CD4-positive, alpha-beta T cell (primary cell): ENCODE measurements around the gene HIC1. TPM values are rescaled to one million over a fixed set of nuclear protein-coding genes. Genes with fewer than 3 reads are reported as not detected.

Source experiments
- ATAC-seq: fragments of 200-7000 bp; cut with Tn5 transposase; one replicate; pipeline ENCODE4 v1.10.0; 2022; ENCODE audit warnings: mild to moderate bottlenecking; ENCODE audit not compliant: poor library complexity
- CTCF ChIA-PET: fragments of 350-600 bp; sonication (Branson Sonifier 250); formaldehyde crosslinking; loops from one replicate; lab custom pipeline; 2021; ENCODE audit warnings: antibody characterized with exemption, inconsistent platforms; lab: Charles Lee
- POLR2A ChIA-PET: fragments of 350-600 bp; sonication (Branson Sonifier 250); formaldehyde crosslinking; loops from one replicate; lab custom pipeline; 2021; ENCODE audit warnings: antibody characterized with exemption, inconsistent platforms; lab: Charles Lee
- DNase-seq, 14 experiments: peaks; one replicate each; pipeline ENCODE4 v3.0.0-alpha.2; 2013 to 2020; ENCODE audit warnings: mixed read lengths in 2 of 14
- H3K27ac ChIP-seq, 2 donors: one replicate each; pipeline versions ENCODE4 v1.5.1 to v1.7.0; 2013; ENCODE audit warnings: low read length in 2 of 2, low read depth in 1 of 2, mild to moderate bottlenecking in 1 of 2
- H3K27me3 ChIP-seq, 2 experiments: 1 replicate in 1 of 2; 2 replicates in 1 of 2; pipeline versions ENCODE4 v1.6.1 to v1.7.0; 2013; ENCODE audit warnings: low read length in 2 of 2, control low read depth in 1 of 2, mild to moderate bottlenecking in 1 of 2, moderate library complexity in 1 of 2; ENCODE audit not compliant: insufficient read depth in 2 of 2, control insufficient read depth in 1 of 2
- H3K36me3 ChIP-seq: one replicate; pipeline ENCODE4 v1.6.1; 2013; ENCODE audit warnings: low read length, control low read depth; ENCODE audit not compliant: insufficient read depth
- H3K4me1 ChIP-seq: one replicate; pipeline ENCODE4 v1.6.1; 2013; ENCODE audit warnings: low read length, control low read depth; ENCODE audit not compliant: insufficient read depth
- H3K4me3 ChIP-seq: one replicate; pipeline ENCODE4 v1.5.1; 2013; ENCODE audit warnings: mild to moderate bottlenecking, low read length, moderate library complexity
- H3K9me3 ChIP-seq, 2 experiments: 1 replicate in 1 of 2; 2 replicates in 1 of 2; pipeline versions ENCODE4 v1.6.1 to v1.7.0; 2013; ENCODE audit warnings: low read length in 2 of 2, mild to moderate bottlenecking in 2 of 2, control low read depth in 1 of 2, moderate library complexity in 1 of 2; ENCODE audit not compliant: control insufficient read depth in 1 of 2, insufficient read depth in 1 of 2
- H3K27ac Mint-ChIP-seq: one replicate; pipeline ENCODE4 v1.8.0; 2020; ENCODE audit warnings: mixed read lengths
- H3K27me3 Mint-ChIP-seq: one replicate; pipeline ENCODE4 v1.8.0; 2021; ENCODE audit warnings: mixed read lengths
- H3K36me3 Mint-ChIP-seq: one replicate; pipeline ENCODE4 v1.8.0; 2021; ENCODE audit warnings: low read depth, mixed read lengths
- H3K4me1 Mint-ChIP-seq: one replicate; pipeline ENCODE4 v1.8.0; 2021; ENCODE audit warnings: low read depth, mixed read lengths
- H3K4me3 Mint-ChIP-seq: one replicate; pipeline ENCODE4 v1.8.0; 2020; ENCODE audit warnings: mild to moderate bottlenecking, mixed read lengths
- H3K9me3 Mint-ChIP-seq: one replicate; pipeline ENCODE4 v1.8.0; 2020; ENCODE audit warnings: mixed read lengths
- intact Hi-C, 2 experiments: fragments of 100-400 bp; cut with DNase I in 1 of 2; cut with micrococcal nuclease in 1 of 2; formaldehyde crosslinking; loops; one replicate each; pipeline versions ENCODE4 v1.15.1 to v1.9.0; 2023 to 2025; cut with DNase I, micrococcal nuclease
- total RNA-seq, 174 experiments: library from RNA in 2 of 174; stranded (reverse) in 2 of 174; gene quantifications; one replicate each; pipeline ENCODE4 v1.2.3 and lab custom pipeline; 2021 to 2026
- TF ChIP-seq, protein P1 (sequence below): fragments of 200-600 bp; IDR thresholded peaks from one replicate; pipeline ENCODE4 v1.8.0; 2022; ENCODE audit warnings: antibody characterized with exemption, mild to moderate bottlenecking

HIC1 gene
- total RNA-seq, 2 experiments from 2014 or later, result 2.4 to 3.0 TPM

DNA sequence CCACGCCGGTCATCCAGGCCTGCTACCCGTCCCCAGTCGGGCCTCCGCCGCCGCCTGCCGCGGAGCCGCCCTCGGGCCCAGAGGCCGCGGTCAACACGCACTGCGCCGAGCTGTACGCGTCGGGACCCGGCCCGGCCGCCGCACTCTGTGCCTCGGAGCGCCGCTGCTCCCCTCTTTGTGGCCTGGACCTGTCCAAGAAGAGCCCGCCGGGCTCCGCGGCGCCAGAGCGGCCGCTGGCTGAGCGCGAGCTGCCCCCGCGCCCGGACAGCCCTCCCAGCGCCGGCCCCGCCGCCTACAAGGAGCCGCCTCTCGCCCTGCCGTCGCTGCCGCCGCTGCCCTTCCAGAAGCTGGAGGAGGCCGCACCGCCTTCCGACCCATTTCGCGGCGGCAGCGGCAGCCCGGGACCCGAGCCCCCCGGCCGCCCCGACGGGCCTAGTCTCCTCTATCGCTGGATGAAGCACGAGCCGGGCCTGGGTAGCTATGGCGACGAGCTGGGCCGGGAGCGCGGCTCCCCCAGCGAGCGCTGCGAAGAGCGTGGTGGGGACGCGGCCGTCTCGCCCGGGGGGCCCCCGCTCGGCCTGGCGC, 2.4 kb downstream of the HIC1 start:
- Histone ChIP-seq H3K4me3 (no peak overlapping the region), H3K27ac (no peak overlapping the region), H3K36me3 (peaks cover 16% of the 10 kb centered on the region), H3K9me3 (peaks cover 0 to 6% of the 10 kb centered on the region in 2 experiments), H3K27me3 (peaks cover 4 to 6% of the 10 kb centered on the region in 2 experiments), H3K4me1 (peaks cover 61% of the 10 kb centered on the region)
- ChIA-PET POLR2A (interaction anchor here (0.6 to 4.9 kb wide), 13 partner anchors 16 to 388 kb away, joined by 3 to 61 read pairs (median 6); partner anchors contain the start of genes RTN4RL1, SMG6 and SRR), CTCF (interaction anchor here (1.0 to 7.3 kb wide), 11 partner anchors 12 to 281 kb away, joined by 3 to 83 read pairs (median 5); no protein-coding TSS in a partner anchor)
- H3K27ac Mint-ChIP-seq, result no peak overlapping the region
- DNase-seq (peak in 1 of 14 experiments; percentile 41), ATAC-seq (no peak)
- H3K9me3 Mint-ChIP-seq, result no peaks in the 10 kb centered on the region
- peaks cover 23% of the 10 kb centered on the region for H3K36me3 Mint-ChIP-seq
- H3K27me3 Mint-ChIP-seq, result peaks cover 29% of the 10 kb centered on the region
- intact Hi-C loops, result loop anchor here in 1 of 2 experiments (5.0 to 10.0 kb wide), 3 partner anchors 98 to 210 kb away; no protein-coding TSS in a partner anchor
- TF ChIP-seq, protein P1, sequence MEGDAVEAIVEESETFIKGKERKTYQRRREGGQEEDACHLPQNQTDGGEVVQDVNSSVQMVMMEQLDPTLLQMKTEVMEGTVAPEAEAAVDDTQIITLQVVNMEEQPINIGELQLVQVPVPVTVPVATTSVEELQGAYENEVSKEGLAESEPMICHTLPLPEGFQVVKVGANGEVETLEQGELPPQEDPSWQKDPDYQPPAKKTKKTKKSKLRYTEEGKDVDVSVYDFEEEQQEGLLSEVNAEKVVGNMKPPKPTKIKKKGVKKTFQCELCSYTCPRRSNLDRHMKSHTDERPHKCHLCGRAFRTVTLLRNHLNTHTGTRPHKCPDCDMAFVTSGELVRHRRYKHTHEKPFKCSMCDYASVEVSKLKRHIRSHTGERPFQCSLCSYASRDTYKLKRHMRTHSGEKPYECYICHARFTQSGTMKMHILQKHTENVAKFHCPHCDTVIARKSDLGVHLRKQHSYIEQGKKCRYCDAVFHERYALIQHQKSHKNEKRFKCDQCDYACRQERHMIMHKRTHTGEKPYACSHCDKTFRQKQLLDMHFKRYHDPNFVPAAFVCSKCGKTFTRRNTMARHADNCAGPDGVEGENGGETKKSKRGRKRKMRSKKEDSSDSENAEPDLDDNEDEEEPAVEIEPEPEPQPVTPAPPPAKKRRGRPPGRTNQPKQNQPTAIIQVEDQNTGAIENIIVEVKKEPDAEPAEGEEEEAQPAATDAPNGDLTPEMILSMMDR, result no peak
- H3K4me1 Mint-ChIP-seq, result peaks cover 38% of the 10 kb centered on the region
- H3K4me3 Mint-ChIP-seq, result no peak overlapping the region

DNA sequence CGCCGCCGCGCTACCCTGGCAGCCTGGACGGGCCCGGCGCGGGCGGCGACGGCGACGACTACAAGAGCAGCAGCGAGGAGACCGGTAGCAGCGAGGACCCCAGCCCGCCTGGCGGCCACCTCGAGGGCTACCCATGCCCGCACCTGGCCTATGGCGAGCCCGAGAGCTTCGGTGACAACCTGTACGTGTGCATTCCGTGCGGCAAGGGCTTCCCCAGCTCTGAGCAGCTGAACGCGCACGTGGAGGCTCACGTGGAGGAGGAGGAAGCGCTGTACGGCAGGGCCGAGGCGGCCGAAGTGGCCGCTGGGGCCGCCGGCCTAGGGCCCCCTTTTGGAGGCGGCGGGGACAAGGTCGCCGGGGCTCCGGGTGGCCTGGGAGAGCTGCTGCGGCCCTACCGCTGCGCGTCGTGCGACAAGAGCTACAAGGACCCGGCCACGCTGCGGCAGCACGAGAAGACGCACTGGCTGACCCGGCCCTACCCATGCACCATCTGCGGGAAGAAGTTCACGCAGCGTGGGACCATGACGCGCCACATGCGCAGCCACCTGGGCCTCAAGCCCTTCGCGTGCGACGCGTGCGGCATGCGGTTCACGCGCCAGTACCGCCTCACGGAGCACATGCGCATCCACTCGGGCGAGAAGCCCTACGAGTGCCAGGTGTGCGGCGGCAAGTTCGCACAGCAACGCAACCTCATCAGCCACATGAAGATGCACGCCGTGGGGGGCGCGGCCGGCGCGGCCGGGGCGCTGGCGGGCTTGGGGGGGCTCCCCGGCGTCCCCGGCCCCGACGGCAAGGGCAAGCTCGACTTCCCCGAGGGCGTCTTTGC, 3.1 kb downstream of the HIC1 start:
- no peaks in the 10 kb centered on the region for H3K9me3 Mint-ChIP-seq
- H3K4me1 ChIP-seq, result peaks cover 59% of the 10 kb centered on the region
- no peak overlapping the region for H3K27ac Mint-ChIP-seq
- H3K27me3 ChIP-seq, result peaks cover 4 to 6% of the 10 kb centered on the region in 2 experiments
- no peak for ATAC-seq
- H3K4me3 Mint-ChIP-seq, result no peak overlapping the region
- DNase-seq, result peak in 3 of 14 experiments; percentile 19 to 70 (median 59)
- ChIA-PET CTCF (interaction anchor here (0.6 to 7.3 kb wide), 16 partner anchors 12 to 325 kb away, joined by 3 to 83 read pairs (median 4); no protein-coding TSS in a partner anchor), POLR2A (interaction anchor here (0.6 to 4.9 kb wide), 9 partner anchors 17 to 389 kb away, joined by 3 to 61 read pairs (median 7); partner anchors contain the start of gene RTN4RL1)
- intact Hi-C loops, result loop anchor here in 1 of 2 experiments (5.0 to 10.0 kb wide), 3 partner anchors 97 to 209 kb away; no protein-coding TSS in a partner anchor
- TF ChIP-seq, protein P1, result no peak
- peaks cover 20% of the 10 kb centered on the region for H3K36me3 ChIP-seq
- H3K4me3 ChIP-seq, result no peak overlapping the region
- peaks cover 34% of the 10 kb centered on the region for H3K27me3 Mint-ChIP-seq
- peaks cover 36% of the 10 kb centered on the region for H3K4me1 Mint-ChIP-seq
- H3K9me3 ChIP-seq, result peaks cover 0 to 6% of the 10 kb centered on the region in 2 experiments
- no peak overlapping the region for H3K27ac ChIP-seq
- peaks cover 30% of the 10 kb centered on the region for H3K36me3 Mint-ChIP-seq
